Epidermal melanocyte (primary cell): Measurements from ENCODE around the gene CD247.

Experiments
- DNase-seq: peaks from one replicate; pipeline ENCODE4 v3.0.0; 2011; ENCODE audit warnings: low spot score; ENCODE audit not compliant: insufficient read length

Gene CD247

GRCh38 chr1:167489571-167490340, 28.6 kb downstream of the CD247 start:
- no peak for DNase-seq

GRCh38 chr1:167488786-167489185, 29.5 kb downstream of the CD247 start:
- DNase-seq: no peak

GRCh38 chr1:167487614-167488013, 30.7 kb downstream of the CD247 start:
- DNase-seq: no peak

- no peak for DNase-seq
Measured at GRCh38 chr1:167486090-167486824, 32.1 kb downstream of the CD247 start.

GRCh38 chr1:167484726-167485502, 33.4 kb downstream of the CD247 start:
- DNase-seq: no peak

GRCh38 chr1:167483790-167484189, 34.5 kb downstream of the CD247 start:
- no peak for DNase-seq

GRCh38 chr1:167482184-167482583, 36.1 kb downstream of the CD247 start:
- no peak for DNase-seq

GRCh38 chr1:167479331-167479979, 38.9 kb downstream of the CD247 start:
- no peak for DNase-seq

- no peak for DNase-seq
Measured at GRCh38 chr1:167477986-167478385, 40.3 kb downstream of the CD247 start.

GRCh38 chr1:167476061-167476460, 42.3 kb downstream of the CD247 start:
- no peak for DNase-seq

- no peak for DNase-seq
Measured at GRCh38 chr1:167474191-167474641, 44.1 kb downstream of the CD247 start.

GRCh38 chr1:167473761-167474160, 44.6 kb downstream of the CD247 start:
- no peak for DNase-seq

- DNase-seq: no peak
Measured at GRCh38 chr1:167472752-167473521, 45.4 kb downstream of the CD247 start.

- DNase-seq: no peak
Measured at GRCh38 chr1:167471568-167471967, 46.8 kb downstream of the CD247 start.

- DNase-seq: no peak
Measured at GRCh38 chr1:167469280-167469965, 48.9 kb downstream of the CD247 start.

GRCh38 chr1:167467752-167468151, 50.6 kb downstream of the CD247 start:
- DNase-seq: no peak

GRCh38 chr1:167467126-167467710, 51.1 kb downstream of the CD247 start:
- no peak for DNase-seq

GRCh38 chr1:167465743-167466142, 52.6 kb downstream of the CD247 start:
- DNase-seq: no peak

GRCh38 chr1:167465018-167465417, 53.3 kb downstream of the CD247 start:
- DNase-seq: no peak
